Common myeloid progenitor, CD34-positive (primary cell): Measurements from ENCODE around the gene DAD1.

Source experiments
- CTCF ChIA-PET: fragments of 350-600 bp; sonication (Branson Sonifier 250); formaldehyde crosslinking; loops from one replicate; lab custom pipeline; 2021; ENCODE audit warnings: antibody characterized with exemption; lab: Charles Lee
- POLR2A ChIA-PET: fragments of 350-600 bp; sonication (Branson Sonifier 250); formaldehyde crosslinking; loops from one replicate; lab custom pipeline; 2021; ENCODE audit warnings: antibody characterized with exemption; lab: Charles Lee
- DNase-seq, 3 donors: peaks; one replicate each; pipeline versions ENCODE4 v3.0.0 to v3.0.0-alpha.2; 2013
- H3K27ac ChIP-seq, 2 experiments: 1 replicate in 1 of 2; 2 replicates in 1 of 2; pipeline ENCODE4 v1.7.0; 2013; ENCODE audit warnings: inconsistent platforms in 2 of 2, low read length in 2 of 2, mild to moderate bottlenecking in 2 of 2, low read depth in 1 of 2, moderate library complexity in 1 of 2; ENCODE audit not compliant: severe bottlenecking in 2 of 2, insufficient read depth in 1 of 2, poor library complexity in 1 of 2
- H3K27me3 ChIP-seq, 5 experiments: replicated peaks in 2 of 5; 1 replicate in 3 of 5; 2 replicates in 2 of 5; pipeline versions ENCODE4 v1.6.1 to v1.7.0; 2013; ENCODE audit warnings: low read length in 4 of 5, mild to moderate bottlenecking in 2 of 5, moderate library complexity in 2 of 5, inconsistent platforms in 1 of 5; ENCODE audit not compliant: insufficient read depth in 5 of 5, control insufficient read depth in 4 of 5
- H3K36me3 ChIP-seq, 4 experiments: 1 replicate in 2 of 4; 2 replicates in 2 of 4; pipeline versions ENCODE4 v1.6.1 to v1.7.0; 2013; ENCODE audit warnings: low read length in 3 of 4, control low read depth in 1 of 4, mild to moderate bottlenecking in 1 of 4; ENCODE audit not compliant: control insufficient read depth in 4 of 4, insufficient read depth in 4 of 4
- H3K4me1 ChIP-seq, 4 experiments: 1 replicate in 3 of 4; 2 replicates in 1 of 4; pipeline versions ENCODE4 v1.6.1 to v1.7.1; 2013; ENCODE audit warnings: low read length in 3 of 4, mild to moderate bottlenecking in 3 of 4, control low read depth in 1 of 4, inconsistent platforms in 1 of 4, moderate library complexity in 1 of 4; ENCODE audit not compliant: control insufficient read depth in 4 of 4, insufficient read depth in 4 of 4; ENCODE audit errors: control extremely low read depth in 1 of 4
- H3K4me3 ChIP-seq, 7 experiments: 1 replicate in 4 of 7; 2 replicates in 3 of 7; pipeline versions ENCODE4 v1.5.1 to v1.7.0; 2013; ENCODE audit warnings: mild to moderate bottlenecking in 7 of 7, low read length in 6 of 7, moderate library complexity in 6 of 7, inconsistent platforms in 2 of 7, low read depth in 2 of 7, control low read depth in 1 of 7; ENCODE audit not compliant: insufficient read depth in 4 of 7, control insufficient read depth in 1 of 7; ENCODE audit errors: extremely low read depth in 1 of 7
- H3K9me3 ChIP-seq, 5 experiments: 1 replicate in 4 of 5; 2 replicates in 1 of 5; pipeline versions ENCODE4 v1.6.1 to v1.7.1; 2013; ENCODE audit warnings: low read length in 4 of 5, mild to moderate bottlenecking in 2 of 5, inconsistent platforms in 1 of 5, low read depth in 1 of 5, moderate library complexity in 1 of 5; ENCODE audit not compliant: control insufficient read depth in 4 of 5, insufficient read depth in 2 of 5; ENCODE audit errors: control extremely low read depth in 1 of 5
- WGBS: methylation state at CpG from one replicate; pipeline ENCODE4 v1.1.5; 2013; ENCODE audit not compliant: insufficient coverage; 5-methylcytosine and 5-hydroxymethylcytosine counted together

Gene DAD1

GRCh38 chr14:22587247-22587646, 1.8 kb downstream of the DAD1 start:
- POLR2A ChIA-PET, result interaction anchor here (1.0 kb wide), 1 partner anchor 31 kb away, joined by 4 read pairs; no protein-coding TSS in a partner anchor
- no peaks in the 10 kb centered on the region for H3K9me3 ChIP-seq
- H3K4me3 ChIP-seq, result no peak overlapping the region
- no peaks in the 10 kb centered on the region for H3K27me3 ChIP-seq
- DNase-seq, result no peak
- H3K27ac ChIP-seq, result no peak overlapping the region
- 97% methylated on average over 5 of the region's 5 CpGs for WGBS
- CTCF ChIA-PET, result interaction anchor here (4.2 to 6.9 kb wide), 2 partner anchors 15 to 16 kb away, joined by 28 to 48 read pairs; no protein-coding TSS in a partner anchor
- H3K4me1 ChIP-seq, result peaks cover 20 to 51% (median 38%) of the 10 kb centered on the region in 4 experiments
- peaks cover 0 to 3% (median 2%) of the 10 kb centered on the region in 4 experiments for H3K36me3 ChIP-seq

- Histone ChIP-seq H3K27ac (peak overlapping the region in 1 of 2 experiments; percentile 35), H3K27me3 (no peaks in the 10 kb centered on the region), H3K4me3 (peak overlapping the region in 1 of 7 experiments; percentile 16), H3K9me3 (no peaks in the 10 kb centered on the region), H3K4me1 (peaks cover 18 to 42% (median 31%) of the 10 kb centered on the region in 4 experiments), H3K36me3 (peaks cover 0 to 3% (median 2%) of the 10 kb centered on the region in 4 experiments)
- DNase-seq, result no peak
- ChIA-PET CTCF (interaction anchor here (0.9 to 4.2 kb wide), 6 partner anchors 12 to 409 kb away, joined by 3 to 28 read pairs (median 4); no protein-coding TSS in a partner anchor), POLR2A (no interaction called here)
- 78% methylated on average over 1 of the region's 1 CpG for WGBS
Measured at GRCh38 chr14:22583994-22584393, 5.0 kb downstream of the DAD1 start.

GRCh38 chr14:22580625-22581024, 8.4 kb downstream of the DAD1 start:
- ChIA-PET CTCF (interaction anchor here (1.1 to 3.7 kb wide), 3 partner anchors 9 to 73 kb away, joined by 3 to 25 read pairs (median 3); no protein-coding TSS in a partner anchor), POLR2A (no interaction called here)

GRCh38 chr14:22579881-22580280, 9.1 kb downstream of the DAD1 start:
- DNase-seq, result no peak
- H3K27ac ChIP-seq, result no peak overlapping the region
- ChIA-PET POLR2A (no interaction called here), CTCF (interaction anchor here (3.7 kb wide), 1 partner anchor 9 kb away, joined by 25 read pairs; no protein-coding TSS in a partner anchor)
- no peaks in the 10 kb centered on the region for H3K9me3 ChIP-seq
- H3K4me3 ChIP-seq, result no peak overlapping the region
- H3K27me3 ChIP-seq, result no peaks in the 10 kb centered on the region
- WGBS, result 100% methylated on average over 1 of the region's 3 CpGs
- H3K36me3 ChIP-seq, result peaks cover 0 to 9% (median 5%) of the 10 kb centered on the region in 4 experiments
- H3K4me1 ChIP-seq, result peaks cover 6 to 24% (median 18%) of the 10 kb centered on the region in 4 experiments

More at GRCh38 chr14:22580625-22581024, 8.4 kb downstream of the DAD1 start:
- Histone ChIP-seq H3K9me3 (no peaks in the 10 kb centered on the region), H3K36me3 (peaks cover 0 to 7% (median 3%) of the 10 kb centered on the region in 4 experiments), H3K27ac (no peak overlapping the region), H3K4me1 (peaks cover 8 to 30% (median 18%) of the 10 kb centered on the region in 4 experiments), H3K4me3 (no peak overlapping the region), H3K27me3 (no peaks in the 10 kb centered on the region)
- WGBS, result 93% methylated on average over 2 of the region's 2 CpGs
- DNase-seq, result no peak

- ChIA-PET POLR2A (interaction anchor here (0.7 kb wide), 1 partner anchor 9 kb away, joined by 3 read pairs; no protein-coding TSS in a partner anchor), CTCF (interaction anchor here (1.3 to 3.7 kb wide), 2 partner anchors 9 to 294 kb away, joined by 3 to 25 read pairs; no protein-coding TSS in a partner anchor)
- no peak for DNase-seq
- Histone ChIP-seq H3K9me3 (no peaks in the 10 kb centered on the region), H3K27me3 (no peaks in the 10 kb centered on the region), H3K27ac (no peak overlapping the region), H3K36me3 (peaks cover 0 to 14% (median 10%) of the 10 kb centered on the region in 4 experiments), H3K4me1 (peaks cover 6 to 17% (median 12%) of the 10 kb centered on the region in 4 experiments), H3K4me3 (no peak overlapping the region)
- no CpG with 5 or more reads among the region's 2 CpGs for WGBS
Measured at GRCh38 chr14:22579236-22579635, 9.8 kb downstream of the DAD1 start.

- Histone ChIP-seq H3K9me3 (no peaks in the 10 kb centered on the region), H3K27me3 (no peaks in the 10 kb centered on the region), H3K4me1 (peaks cover 0 to under 1% (median under 1%) of the 10 kb centered on the region in 4 experiments), H3K36me3 (peaks cover under 1 to 26% (median 19%) of the 10 kb centered on the region in 4 experiments), H3K4me3 (no peak overlapping the region), H3K27ac (no peak overlapping the region)
- 100% methylated on average over 1 of the region's 6 CpGs for WGBS
- ChIA-PET CTCF (interaction anchor here (1.7 kb wide), 1 partner anchor 67 kb away, joined by 3 read pairs; the partner anchor contains the start of gene OR6J1), POLR2A (no interaction called here)
- no peak for DNase-seq
Measured at GRCh38 chr14:22577334-22577908, 11.6 kb downstream of the DAD1 start.

- no peaks in the 10 kb centered on the region for H3K9me3 ChIP-seq
- no peak overlapping the region for H3K4me3 ChIP-seq
- no peak for DNase-seq
- peaks cover 3 to 38% (median 27%) of the 10 kb centered on the region in 4 experiments for H3K36me3 ChIP-seq
- POLR2A ChIA-PET, result no interaction called here
- peaks cover 0 to 10% (median 6%) of the 10 kb centered on the region in 4 experiments for H3K4me1 ChIP-seq
- H3K27me3 ChIP-seq, result no peaks in the 10 kb centered on the region
- CTCF ChIA-PET, result interaction anchor here (0.8 to 5.7 kb wide), 6 partner anchors 11 to 279 kb away, joined by 3 to 49 read pairs (median 4); partner anchors contain the start of gene OR6J1
- no peak overlapping the region for H3K27ac ChIP-seq
- WGBS, result 90% methylated on average over 2 of the region's 3 CpGs
Measured at GRCh38 chr14:22573804-22574203, 15.2 kb downstream of the DAD1 start.
